Adipocyte (in vitro differentiated cells): ENCODE measurements around the gene KRT83.
"Not testable (repeated sequence)": the region's sequence is repeated elsewhere in the genome, so short reads cannot be mapped to it uniquely, and the experiment has no call there.

ENCODE experiments used
- DNase-seq: peaks from one replicate; pipeline ENCODE4 v3.0.0-alpha.2; 2015; ENCODE audit warnings: low read depth
- H3K27me3 ChIP-seq: replicated peaks from 2 replicates; pipeline ENCODE4 v1.7.0; 2013; ENCODE audit warnings: mild to moderate bottlenecking, low read length, moderate library complexity; ENCODE audit not compliant: control insufficient read depth, insufficient read depth
- H3K36me3 ChIP-seq: 2 replicates; pipeline ENCODE4 v1.7.0; 2013; ENCODE audit warnings: low read length, mild to moderate bottlenecking, moderate library complexity; ENCODE audit not compliant: control insufficient read depth, insufficient read depth, severe bottlenecking
- H3K4me1 ChIP-seq: 2 replicates; pipeline ENCODE4 v1.7.0; 2013; ENCODE audit warnings: mild to moderate bottlenecking, low read length, moderate library complexity; ENCODE audit not compliant: control insufficient read depth, insufficient read depth
- H3K4me3 ChIP-seq: 2 replicates; pipeline ENCODE4 v1.7.0; 2013; ENCODE audit warnings: mild to moderate bottlenecking, low read length, moderate library complexity
- H3K9ac ChIP-seq: 2 replicates; pipeline ENCODE4 v1.7.0; 2013; ENCODE audit warnings: mild to moderate bottlenecking, low read length, moderate library complexity
- H3K9me3 ChIP-seq: 2 replicates; pipeline ENCODE4 v1.7.0; 2013; ENCODE audit warnings: mild to moderate bottlenecking, low read length, moderate library complexity; ENCODE audit not compliant: control insufficient read depth

The KRT83 gene

DNA sequence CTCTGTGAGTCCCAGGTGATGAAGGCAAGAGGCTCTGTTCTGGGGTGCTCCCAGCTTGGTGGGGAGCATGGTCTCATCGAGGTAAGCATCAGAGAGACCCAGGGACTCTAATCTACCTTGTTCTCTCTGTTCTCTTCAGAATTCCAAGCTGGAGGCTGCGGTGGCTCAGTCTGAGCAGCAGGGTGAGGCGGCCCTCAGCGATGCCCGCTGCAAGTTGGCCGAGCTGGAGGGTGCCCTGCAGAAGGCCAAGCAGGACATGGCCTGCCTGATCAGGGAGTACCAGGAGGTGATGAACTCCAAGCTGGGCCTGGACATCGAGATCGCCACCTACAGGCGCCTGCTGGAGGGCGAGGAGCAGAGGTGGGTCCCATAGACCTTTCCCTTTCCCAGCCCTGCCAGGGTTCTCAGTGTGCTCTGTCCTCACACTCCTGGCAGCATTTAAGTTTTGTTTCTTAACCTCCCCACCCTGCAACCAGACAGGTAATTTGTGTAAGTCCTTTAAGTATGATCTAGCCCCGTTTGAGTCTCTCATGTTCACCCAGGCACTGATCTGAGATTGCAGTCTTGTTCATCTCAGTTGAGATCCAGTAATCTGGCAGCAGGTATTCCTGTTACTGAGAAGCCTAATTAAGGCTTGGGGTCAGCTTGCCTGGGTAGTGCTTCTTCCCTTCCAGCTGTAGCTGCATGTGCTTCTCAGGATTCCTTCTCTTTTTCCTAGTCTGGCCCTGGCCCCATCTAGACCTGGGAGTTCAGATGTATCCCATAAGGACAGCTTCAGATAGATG is 15.1 kb downstream of the KRT83 start:
- no peaks in the 10 kb centered on the region for H3K36me3 ChIP-seq
- H3K9ac ChIP-seq, result no peak overlapping the region
- no peak overlapping the region for H3K4me3 ChIP-seq
- peaks cover 42% of the 10 kb centered on the region for H3K27me3 ChIP-seq
- no peaks in the 10 kb centered on the region for H3K9me3 ChIP-seq
- H3K4me1 ChIP-seq, result peaks cover 5% of the 10 kb centered on the region
- DNase-seq, result no peak

DNA sequence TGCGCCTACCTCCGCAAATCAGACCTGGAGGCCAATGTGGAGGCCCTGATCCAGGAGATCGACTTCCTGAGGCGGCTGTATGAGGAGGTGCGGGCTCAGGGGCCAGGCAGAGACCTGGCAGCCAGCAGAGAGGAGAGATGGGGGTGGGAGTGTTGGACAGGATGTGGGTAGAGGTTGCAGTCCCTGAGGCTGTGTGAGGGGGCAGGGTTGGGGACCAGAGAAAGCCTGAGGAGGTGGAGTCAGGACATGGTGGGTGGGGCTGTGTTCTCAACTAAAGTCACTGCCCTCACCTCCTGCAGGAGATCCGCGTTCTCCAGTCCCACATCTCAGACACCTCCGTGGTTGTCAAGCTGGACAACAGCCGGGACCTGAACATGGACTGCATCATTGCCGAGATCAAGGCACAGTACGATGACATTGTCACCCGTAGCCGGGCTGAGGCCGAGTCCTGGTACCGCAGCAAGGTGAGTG is 16.2 kb downstream of the KRT83 start:
- not testable (repeated sequence) for H3K4me1 ChIP-seq, H3K4me3 ChIP-seq, DNase-seq, H3K9ac ChIP-seq, H3K36me3 ChIP-seq, H3K9me3 ChIP-seq
- peaks cover 50% of the 10 kb centered on the region for H3K27me3 ChIP-seq

DNA sequence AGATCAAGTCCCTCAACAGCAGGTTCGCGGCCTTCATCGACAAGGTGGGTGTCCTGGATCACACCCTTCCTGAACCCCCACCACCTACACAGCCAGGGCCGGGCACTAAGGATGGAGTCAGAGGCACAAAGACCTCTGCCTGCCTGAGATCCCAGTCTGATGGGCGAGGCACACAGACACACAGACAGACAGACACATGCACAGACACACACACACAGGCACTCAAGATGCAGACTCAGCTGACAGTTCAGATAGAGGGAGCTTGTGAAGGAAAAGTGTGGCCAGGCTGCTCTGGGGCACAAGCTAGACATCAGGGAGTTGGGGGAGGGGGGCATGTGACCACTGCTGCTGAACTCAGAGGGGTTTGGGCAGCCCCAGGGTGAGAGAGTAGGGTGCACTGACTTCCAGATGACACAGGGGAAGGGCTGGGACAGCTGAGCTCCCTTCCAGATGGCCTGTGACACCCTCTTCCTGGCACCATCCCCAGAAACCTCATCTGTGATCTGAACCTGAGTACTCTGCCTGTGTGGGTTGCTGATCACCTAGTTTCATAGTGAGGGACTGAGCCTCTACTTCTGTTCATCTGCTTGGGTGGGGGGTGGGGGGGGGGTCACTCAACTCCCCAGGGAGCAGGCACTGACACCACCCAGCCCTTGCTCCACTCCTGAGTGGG is 18.8 kb downstream of the KRT83 start:
- not testable (repeated sequence) for H3K4me1 ChIP-seq, H3K36me3 ChIP-seq, H3K4me3 ChIP-seq, DNase-seq, H3K9ac ChIP-seq, H3K9me3 ChIP-seq
- H3K27me3 ChIP-seq, result peaks cover 45% of the 10 kb centered on the region

DNA sequence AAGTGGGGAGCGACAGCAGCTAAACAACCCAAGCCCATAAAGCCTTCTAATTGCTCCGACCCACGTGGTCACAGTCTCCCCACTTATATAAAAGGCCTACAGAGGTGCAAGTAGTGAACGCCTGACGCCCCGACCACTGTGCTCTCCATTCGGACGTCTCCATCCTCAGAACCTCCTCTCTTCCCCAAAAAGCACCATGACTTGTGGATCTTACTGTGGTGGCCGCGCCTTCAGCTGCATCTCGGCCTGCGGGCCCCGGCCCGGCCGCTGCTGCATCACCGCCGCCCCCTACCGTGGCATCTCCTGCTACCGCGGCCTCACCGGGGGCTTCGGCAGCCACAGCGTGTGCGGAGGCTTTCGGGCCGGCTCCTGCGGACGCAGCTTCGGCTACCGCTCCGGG is 19.5 kb downstream of the KRT83 start:
- H3K4me1 ChIP-seq, result not testable (repeated sequence)

DNA sequence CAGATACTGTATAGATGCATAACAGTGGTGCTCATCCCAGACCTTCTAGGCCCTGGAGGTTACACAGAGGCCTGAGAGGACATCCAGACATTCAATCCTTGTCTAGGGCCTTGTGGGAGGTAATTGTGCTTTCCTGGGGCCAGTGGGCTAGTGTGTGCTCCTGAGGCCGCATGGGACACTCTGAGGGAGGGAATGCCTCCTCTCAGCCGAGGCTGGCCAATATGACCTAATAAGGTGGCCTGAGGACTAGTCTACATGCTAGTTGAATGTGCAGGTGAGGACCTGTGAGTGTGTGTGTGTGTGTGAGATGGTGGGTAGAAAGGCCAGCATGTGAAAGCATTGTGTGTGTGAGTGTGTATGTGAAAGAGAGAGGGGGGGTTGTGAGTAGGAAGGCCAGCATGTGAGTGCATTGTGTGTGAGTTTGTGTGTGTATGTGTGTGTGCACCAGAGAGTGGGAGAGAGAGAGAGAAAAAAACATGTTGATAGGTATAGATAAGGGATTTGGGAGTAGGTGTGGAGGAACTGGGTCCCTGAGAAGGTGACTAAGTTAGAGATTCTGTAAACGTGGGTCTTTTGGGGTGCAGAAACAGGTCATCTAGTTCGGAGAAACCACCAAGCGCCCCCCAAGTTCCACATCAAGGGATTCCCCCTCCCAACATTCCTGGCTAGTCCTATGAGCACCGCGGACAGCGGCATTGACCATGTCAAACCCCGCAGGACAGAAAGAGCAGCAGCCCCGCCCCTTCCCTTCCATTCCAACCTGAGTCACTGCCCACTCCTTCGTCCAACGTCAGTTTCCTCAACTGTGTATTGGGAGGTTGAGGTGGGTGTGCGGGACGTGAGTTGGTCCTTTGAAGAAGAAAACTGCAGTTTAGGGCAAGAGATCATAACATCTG is 20.2 kb downstream of the KRT83 start:
- Histone ChIP-seq H3K4me1 (no peaks in the 10 kb centered on the region), H3K4me3 (no peak overlapping the region), H3K9ac (no peak overlapping the region), H3K27me3 (peaks cover 38% of the 10 kb centered on the region), H3K9me3 (no peaks in the 10 kb centered on the region), H3K36me3 (no peaks in the 10 kb centered on the region)
- no peak for DNase-seq

More for the DNA sequence above, 19.5 kb downstream of the KRT83 start:
- H3K9me3 ChIP-seq, H3K4me3 ChIP-seq, H3K9ac ChIP-seq, H3K36me3 ChIP-seq, DNase-seq: not testable (repeated sequence)
- H3K27me3 ChIP-seq, result peaks cover 45% of the 10 kb centered on the region

DNA sequence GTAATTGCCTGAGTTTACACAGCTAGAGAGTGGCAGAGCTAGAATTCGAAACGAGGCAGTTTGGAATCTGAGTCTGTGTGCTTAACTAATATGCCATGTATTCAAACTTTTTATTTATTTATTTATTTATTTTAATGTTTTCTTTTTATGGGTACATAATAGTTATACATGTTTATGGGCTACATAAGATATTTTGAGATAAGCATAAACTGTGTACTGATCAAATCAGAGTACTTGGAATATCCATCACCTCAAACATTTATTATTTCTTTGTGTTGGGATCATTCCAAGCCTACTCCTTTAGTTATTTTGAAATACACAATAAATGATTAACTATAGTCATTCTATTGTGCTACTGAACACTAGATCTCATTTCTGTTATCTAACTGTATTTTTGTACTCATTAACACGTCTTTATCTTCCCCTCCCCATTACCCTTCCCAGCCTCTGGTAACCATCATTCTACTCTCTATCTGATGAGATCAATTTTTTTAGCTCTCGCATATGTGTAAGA is 22.5 kb downstream of the KRT83 start:
- H3K4me3 ChIP-seq, result no peak overlapping the region
- peaks cover 44% of the 10 kb centered on the region for H3K27me3 ChIP-seq
- no peaks in the 10 kb centered on the region for H3K9me3 ChIP-seq
- DNase-seq, result no peak
- no peaks in the 10 kb centered on the region for H3K36me3 ChIP-seq
- no peaks in the 10 kb centered on the region for H3K4me1 ChIP-seq
- no peak overlapping the region for H3K9ac ChIP-seq

DNA sequence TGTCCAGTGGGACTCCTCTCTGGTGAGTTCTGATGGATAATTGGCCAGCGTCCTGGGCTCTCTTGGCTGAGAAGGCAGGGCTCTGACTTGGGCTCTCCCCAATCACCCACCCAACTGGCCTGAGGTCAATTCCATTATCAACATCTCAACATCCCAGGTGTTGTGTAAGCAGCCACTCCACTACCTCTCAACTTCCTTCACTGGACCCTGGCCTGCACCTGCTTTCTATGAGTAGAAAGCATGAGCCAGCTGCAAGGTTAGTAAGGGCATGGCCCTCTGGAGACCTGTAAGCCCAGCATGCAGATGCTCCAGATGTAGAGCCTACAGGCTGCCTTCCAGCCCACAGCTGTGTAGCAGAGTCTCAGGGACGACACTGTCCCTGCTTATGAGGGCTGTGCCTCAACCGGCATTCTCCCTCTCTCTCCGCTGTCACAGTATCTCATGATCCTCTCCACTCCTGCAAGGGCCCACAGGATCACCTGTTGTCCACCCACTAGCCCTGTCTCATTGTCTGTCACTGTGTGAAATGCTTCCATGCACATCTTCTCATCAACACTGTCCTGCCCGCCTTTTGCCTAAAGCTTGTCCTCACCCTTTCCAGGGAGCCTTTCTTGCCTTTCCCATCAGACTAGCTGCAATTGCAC is 24.5 kb downstream of the KRT83 start:
- no peak for DNase-seq
- Histone ChIP-seq H3K4me3 (no peak overlapping the region), H3K9ac (no peak overlapping the region), H3K4me1 (no peaks in the 10 kb centered on the region), H3K9me3 (no peaks in the 10 kb centered on the region), H3K36me3 (no peaks in the 10 kb centered on the region), H3K27me3 (peaks cover 60% of the 10 kb centered on the region)

DNA sequence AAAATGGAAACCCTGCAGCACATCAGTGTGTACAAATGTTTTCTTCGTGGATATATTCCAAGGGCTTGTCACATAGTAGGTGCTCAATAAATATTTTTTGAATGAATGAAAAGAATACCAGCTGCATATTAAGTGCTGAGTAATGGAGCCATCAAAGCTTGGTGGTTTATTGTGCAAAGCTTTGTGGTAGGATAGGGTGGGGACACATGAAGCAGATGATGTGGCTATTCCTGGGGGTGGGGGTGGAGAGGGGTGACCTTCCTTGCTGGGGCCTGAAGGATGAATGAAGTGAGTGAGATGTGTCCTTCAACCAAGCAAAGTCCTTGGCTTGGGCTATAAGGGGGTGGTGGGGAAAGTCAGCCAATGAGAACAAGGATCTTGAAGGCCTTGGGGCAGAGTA is 25.5 kb downstream of the KRT83 start:
- H3K4me3 ChIP-seq, result no peak overlapping the region
- no peaks in the 10 kb centered on the region for H3K9me3 ChIP-seq
- peaks cover 55% of the 10 kb centered on the region for H3K27me3 ChIP-seq
- no peaks in the 10 kb centered on the region for H3K36me3 ChIP-seq
- no peaks in the 10 kb centered on the region for H3K4me1 ChIP-seq
- no peak for DNase-seq
- H3K9ac ChIP-seq, result no peak overlapping the region

DNA sequence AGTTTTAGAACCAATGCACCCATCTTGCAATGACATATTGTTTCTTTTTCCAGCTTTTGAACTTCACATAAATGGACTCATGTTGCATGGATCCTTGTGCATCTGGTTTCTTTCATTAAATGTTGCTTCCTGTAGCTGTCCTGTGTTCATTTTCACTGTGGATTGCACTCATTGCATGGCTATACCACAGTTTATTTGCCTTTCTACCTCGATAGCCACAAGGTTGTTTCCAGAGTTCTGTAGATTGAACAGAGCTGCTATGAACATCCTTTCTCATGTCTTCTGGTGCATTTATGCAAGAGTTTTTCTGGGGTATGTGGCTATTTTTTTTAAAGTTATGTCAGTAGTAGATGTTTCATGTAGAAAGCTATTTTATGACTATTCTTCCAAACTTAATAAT is 26.4 kb downstream of the KRT83 start:
- no peak overlapping the region for H3K4me3 ChIP-seq
- H3K36me3 ChIP-seq, result no peaks in the 10 kb centered on the region
- H3K27me3 ChIP-seq, result peaks cover 50% of the 10 kb centered on the region
- H3K4me1 ChIP-seq, result no peaks in the 10 kb centered on the region
- DNase-seq, result no peak
- H3K9ac ChIP-seq, result no peak overlapping the region
- H3K9me3 ChIP-seq, result no peaks in the 10 kb centered on the region

DNA sequence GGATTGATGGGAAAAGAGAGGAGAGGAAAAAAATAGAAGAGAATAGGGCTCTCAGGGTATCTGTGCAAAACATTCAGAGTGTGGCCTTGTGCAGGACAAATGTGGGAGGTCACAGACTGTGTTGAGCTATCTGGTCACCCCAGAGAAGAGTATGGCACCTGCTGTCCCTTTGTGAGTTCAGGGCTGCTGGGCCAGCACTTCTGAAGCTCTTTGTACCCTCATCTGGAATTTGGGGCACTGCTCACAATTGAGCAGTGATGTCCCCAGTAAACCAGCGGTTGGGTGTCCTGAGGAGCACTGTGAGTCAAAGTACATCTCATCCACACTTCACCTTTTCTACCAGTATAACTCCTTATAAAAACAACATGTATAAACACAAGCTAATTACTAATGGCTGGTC is 27.3 kb downstream of the KRT83 start:
- Histone ChIP-seq H3K4me3 (no peak overlapping the region), H3K9ac (no peak overlapping the region), H3K36me3 (no peaks in the 10 kb centered on the region), H3K4me1 (no peaks in the 10 kb centered on the region), H3K27me3 (peaks cover 44% of the 10 kb centered on the region), H3K9me3 (no peaks in the 10 kb centered on the region)
- DNase-seq, result no peak
